ENCODE results near the gene KLKB1.

KLKB1 gene

GRCh38 chr4:186203406-186203805 lies 23.9 kb upstream of the KLKB1 start:
- no peak overlapping the region for H3K4me3 ChIP-seq (replicated peaks in 1 of 2; ENCODE audit: low read depth in 2 of 2, low read length in 2 of 2)
- peak in 1 of 2 donors; percentile 48 for DNase-seq (ENCODE audit: low read depth in 2 of 2)

GRCh38 chr4:186204103-186204559 lies 23.2 kb upstream of the KLKB1 start:
- TF ChIP-seq, protein P1, sequence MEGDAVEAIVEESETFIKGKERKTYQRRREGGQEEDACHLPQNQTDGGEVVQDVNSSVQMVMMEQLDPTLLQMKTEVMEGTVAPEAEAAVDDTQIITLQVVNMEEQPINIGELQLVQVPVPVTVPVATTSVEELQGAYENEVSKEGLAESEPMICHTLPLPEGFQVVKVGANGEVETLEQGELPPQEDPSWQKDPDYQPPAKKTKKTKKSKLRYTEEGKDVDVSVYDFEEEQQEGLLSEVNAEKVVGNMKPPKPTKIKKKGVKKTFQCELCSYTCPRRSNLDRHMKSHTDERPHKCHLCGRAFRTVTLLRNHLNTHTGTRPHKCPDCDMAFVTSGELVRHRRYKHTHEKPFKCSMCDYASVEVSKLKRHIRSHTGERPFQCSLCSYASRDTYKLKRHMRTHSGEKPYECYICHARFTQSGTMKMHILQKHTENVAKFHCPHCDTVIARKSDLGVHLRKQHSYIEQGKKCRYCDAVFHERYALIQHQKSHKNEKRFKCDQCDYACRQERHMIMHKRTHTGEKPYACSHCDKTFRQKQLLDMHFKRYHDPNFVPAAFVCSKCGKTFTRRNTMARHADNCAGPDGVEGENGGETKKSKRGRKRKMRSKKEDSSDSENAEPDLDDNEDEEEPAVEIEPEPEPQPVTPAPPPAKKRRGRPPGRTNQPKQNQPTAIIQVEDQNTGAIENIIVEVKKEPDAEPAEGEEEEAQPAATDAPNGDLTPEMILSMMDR (IDR thresholded peaks at IDR 0.05; ENCODE audit: low read depth, low read length), result no peak
- peak in 1 of 2 donors; percentile 87 for DNase-seq (ENCODE audit: low read depth in 2 of 2)
- H3K4me3 ChIP-seq (replicated peaks in 1 of 2; ENCODE audit: low read depth in 2 of 2, low read length in 2 of 2), result peak overlapping the region in 1 of 2 donors; percentile 35

More at GRCh38 chr4:186203406-186203805, 23.9 kb upstream of the KLKB1 start:
- TF ChIP-seq, protein P1 (IDR thresholded peaks at IDR 0.05; ENCODE audit: low read depth, low read length), result no peak

DNA sequence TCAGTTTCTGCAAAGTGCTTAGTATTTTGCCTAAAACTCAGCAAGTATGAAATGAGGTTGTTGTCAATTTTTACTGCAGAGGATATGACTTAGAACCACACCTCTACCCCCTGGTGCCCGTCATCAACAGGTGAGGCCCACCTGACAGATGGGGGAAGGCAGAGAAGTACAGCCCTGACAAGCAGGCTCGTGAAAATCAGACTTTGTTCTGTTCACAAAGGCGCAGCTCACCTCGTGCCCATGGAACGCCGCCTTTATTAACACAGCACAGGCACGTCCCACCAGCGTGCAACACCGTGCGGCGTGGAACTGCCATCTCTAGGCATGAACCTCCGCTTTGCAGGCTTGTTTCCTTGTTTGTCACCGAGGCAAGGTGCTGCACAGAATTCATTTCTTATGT lies 22.6 kb upstream of the KLKB1 start:
- peak overlapping the region in 1 of 2 donors; percentile 35 for H3K4me3 ChIP-seq (replicated peaks in 1 of 2; ENCODE audit: low read depth in 2 of 2, low read length in 2 of 2)
- DNase-seq (ENCODE audit: low read depth in 2 of 2), result no peak
- TF ChIP-seq, protein P1 (IDR thresholded peaks at IDR 0.05; ENCODE audit: low read depth, low read length), result no peak

DNA sequence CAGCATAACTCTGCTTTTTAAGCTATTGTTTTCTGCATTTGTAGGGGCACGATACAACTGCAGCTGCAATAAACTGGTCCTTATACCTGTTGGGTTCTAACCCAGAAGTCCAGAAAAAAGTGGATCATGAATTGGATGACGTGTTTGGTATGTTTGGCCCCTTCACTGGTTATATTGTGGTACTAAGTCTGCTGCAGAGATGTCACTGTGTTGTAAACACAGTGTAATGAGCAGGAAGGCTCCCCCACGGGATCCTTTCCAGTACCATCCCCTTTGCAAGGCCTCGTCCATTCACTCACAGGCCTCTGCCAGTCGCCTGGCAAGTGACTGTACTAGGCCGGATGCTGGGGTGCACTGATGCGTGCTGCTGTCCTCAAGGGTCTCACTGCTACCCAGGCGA lies 22.2 kb upstream of the KLKB1 start:
- TF ChIP-seq, protein P1 (IDR thresholded peaks at IDR 0.05; ENCODE audit: low read depth, low read length), result no peak
- no peak overlapping the region for H3K4me3 ChIP-seq (replicated peaks in 1 of 2; ENCODE audit: low read depth in 2 of 2, low read length in 2 of 2)
- DNase-seq (ENCODE audit: low read depth in 2 of 2), result no peak

GRCh38 chr4:186216465-186217024 lies 10.8 kb upstream of the KLKB1 start:
- DNase-seq (ENCODE audit: low read depth in 2 of 2), result peak in 1 of 2 donors; percentile 40
- TF ChIP-seq, protein P1 (IDR thresholded peaks at IDR 0.05; ENCODE audit: low read depth, low read length), result no peak
- no peak overlapping the region for H3K4me3 ChIP-seq (replicated peaks in 1 of 2; ENCODE audit: low read depth in 2 of 2, low read length in 2 of 2)

GRCh38 chr4:186217733-186218293 lies 9.5 kb upstream of the KLKB1 start:
- no peak for DNase-seq (ENCODE audit: low read depth in 2 of 2)
- no peak overlapping the region for H3K4me3 ChIP-seq (replicated peaks in 1 of 2; ENCODE audit: low read depth in 2 of 2, low read length in 2 of 2)
- TF ChIP-seq, protein P1 (IDR thresholded peaks at IDR 0.05; ENCODE audit: low read depth, low read length), result no peak
